ENCODE results near the gene WBP4.

GRCh38 chr13:41060082-41060723 lies 1.1 kb upstream of the WBP4 start:
- TF ChIP-seq, protein P1, sequence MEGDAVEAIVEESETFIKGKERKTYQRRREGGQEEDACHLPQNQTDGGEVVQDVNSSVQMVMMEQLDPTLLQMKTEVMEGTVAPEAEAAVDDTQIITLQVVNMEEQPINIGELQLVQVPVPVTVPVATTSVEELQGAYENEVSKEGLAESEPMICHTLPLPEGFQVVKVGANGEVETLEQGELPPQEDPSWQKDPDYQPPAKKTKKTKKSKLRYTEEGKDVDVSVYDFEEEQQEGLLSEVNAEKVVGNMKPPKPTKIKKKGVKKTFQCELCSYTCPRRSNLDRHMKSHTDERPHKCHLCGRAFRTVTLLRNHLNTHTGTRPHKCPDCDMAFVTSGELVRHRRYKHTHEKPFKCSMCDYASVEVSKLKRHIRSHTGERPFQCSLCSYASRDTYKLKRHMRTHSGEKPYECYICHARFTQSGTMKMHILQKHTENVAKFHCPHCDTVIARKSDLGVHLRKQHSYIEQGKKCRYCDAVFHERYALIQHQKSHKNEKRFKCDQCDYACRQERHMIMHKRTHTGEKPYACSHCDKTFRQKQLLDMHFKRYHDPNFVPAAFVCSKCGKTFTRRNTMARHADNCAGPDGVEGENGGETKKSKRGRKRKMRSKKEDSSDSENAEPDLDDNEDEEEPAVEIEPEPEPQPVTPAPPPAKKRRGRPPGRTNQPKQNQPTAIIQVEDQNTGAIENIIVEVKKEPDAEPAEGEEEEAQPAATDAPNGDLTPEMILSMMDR (IDR thresholded peaks at IDR 0.05; ENCODE audit: borderline replicate concordance, extremely low read depth, low read length, poor library complexity, severe bottlenecking), result peak; percentile 44
- no peak for TF ChIP-seq EZH2 (IDR thresholded peaks at IDR 0.05; ENCODE audit: borderline replicate concordance, low read depth, low read length, severe bottlenecking)

Data from DND-41 (cell line).